IPS DF 19.7 (cell line): Measurements from ENCODE around the gene PROZ.

ENCODE experiments used
- DNase-seq: peaks from one replicate; pipeline ENCODE4 v3.0.0-alpha.2; 2013; ENCODE audit warnings: low read depth, low spot score

Gene PROZ

DNA sequence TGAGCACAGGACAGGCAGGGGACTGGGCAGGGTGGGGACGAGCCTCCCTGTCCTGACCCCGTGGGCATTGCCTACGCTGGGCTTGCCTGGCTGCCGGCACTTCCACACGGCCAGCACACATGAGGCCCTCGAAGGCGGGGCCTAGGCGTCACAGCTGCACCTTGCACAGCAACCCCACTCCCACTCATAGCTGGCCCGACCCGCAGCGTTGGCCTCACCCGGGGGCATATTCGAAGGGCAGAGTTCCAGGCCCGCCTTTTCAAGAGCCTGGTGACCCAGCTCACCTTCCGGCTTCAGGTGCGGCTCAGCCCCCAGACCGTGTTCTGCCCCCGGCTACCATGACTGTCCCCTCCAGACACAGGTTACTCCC, 16.9 kb upstream of the PROZ start:
- DNase-seq, result no peak

DNA sequence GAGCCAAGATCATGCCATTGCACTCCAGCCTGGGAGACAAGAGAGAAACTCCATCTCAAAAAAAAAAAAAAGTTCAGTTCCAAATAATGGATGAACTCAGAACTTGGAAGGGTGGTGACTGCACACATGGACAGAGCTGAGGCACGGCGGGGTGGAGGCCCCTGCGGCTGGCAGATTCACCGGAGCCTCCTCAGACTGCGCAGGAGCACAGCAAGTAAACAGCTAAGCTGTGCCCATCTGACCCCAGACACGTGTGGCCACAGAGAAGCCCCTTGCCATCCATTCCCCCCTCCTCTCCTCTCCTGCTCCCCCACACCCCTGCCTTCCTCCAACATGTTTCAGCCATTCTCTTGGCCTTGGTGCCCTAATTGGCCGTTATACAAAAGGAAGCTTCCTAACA, 15.6 kb upstream of the PROZ start:
- DNase-seq, result no peak

DNA sequence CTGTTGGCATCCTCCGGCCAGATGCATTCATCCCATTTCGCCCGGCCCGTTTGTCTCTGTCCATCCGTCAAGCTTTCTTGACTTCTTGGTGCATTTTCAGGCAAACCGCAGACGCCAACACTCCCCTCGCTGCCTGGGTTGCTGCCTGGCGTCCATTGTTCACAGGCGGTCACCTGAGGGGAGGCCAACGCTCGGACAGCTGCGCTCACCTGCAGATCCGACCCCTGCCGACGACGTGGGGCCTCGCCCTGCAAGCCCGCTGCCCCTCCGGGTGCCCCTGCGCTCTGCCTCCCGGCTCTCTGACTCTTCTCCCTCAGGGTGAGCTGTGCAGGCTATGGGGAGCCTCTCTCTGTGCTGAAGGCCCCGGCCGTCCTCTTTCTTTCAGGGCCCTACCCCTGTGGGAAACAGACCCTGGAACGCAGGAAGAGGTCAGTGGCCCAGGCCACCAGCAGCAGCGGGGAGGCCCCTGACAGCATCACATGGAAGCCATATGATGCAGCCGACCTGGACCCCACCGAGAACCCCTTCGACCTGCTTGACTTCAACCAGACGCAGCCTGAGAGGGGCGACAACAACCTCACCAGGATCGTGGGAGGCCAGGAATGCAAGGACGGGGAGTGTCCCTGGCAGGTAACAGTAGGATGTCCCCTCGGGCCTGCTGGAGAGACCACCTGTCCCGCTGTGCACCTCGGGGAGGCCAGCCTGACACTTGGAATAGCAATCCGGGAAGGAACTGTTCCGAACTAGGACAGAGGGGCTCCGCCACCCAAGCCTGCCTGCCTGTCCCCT, 14.8 kb upstream of the PROZ start:
- DNase-seq, result no peak

DNA sequence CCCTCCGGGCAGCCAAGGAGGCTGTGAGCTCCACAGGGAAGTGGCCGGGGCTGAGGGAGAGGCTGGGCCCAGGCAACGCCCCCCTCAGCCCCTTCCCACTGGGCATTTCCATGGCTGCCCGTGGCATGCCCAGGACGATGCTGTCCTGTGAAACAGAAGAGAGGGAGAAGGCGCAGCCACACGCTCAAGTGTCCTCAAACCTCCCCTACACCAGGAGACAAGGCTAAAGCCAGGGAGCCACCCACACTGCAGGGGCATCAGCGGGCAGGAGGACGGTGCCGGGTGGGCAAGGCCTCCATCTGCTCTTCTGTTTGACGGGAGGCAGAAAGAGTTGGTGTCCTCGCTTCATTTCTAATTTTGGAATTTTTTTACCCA, 14.2 kb upstream of the PROZ start:
- no peak for DNase-seq

DNA sequence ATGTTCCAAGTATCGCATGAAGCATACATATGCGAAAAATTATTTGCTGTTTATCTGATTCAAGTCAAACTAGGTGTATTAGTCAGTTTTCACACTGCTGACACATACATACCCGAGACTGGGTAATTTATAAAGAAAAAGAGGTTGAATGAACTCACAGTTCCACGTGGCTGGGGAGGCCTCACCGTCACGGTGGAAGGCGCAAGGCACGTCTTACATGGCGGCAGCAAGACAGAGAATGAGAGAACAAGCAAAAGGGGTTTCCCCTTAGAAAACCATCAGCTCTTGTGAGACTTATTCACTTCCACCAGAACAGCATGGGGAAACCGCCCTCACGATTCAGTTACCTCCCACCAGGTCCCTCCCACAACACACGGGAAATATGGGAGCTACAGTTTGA, 13.0 kb upstream of the PROZ start:
- DNase-seq, result no peak

DNA sequence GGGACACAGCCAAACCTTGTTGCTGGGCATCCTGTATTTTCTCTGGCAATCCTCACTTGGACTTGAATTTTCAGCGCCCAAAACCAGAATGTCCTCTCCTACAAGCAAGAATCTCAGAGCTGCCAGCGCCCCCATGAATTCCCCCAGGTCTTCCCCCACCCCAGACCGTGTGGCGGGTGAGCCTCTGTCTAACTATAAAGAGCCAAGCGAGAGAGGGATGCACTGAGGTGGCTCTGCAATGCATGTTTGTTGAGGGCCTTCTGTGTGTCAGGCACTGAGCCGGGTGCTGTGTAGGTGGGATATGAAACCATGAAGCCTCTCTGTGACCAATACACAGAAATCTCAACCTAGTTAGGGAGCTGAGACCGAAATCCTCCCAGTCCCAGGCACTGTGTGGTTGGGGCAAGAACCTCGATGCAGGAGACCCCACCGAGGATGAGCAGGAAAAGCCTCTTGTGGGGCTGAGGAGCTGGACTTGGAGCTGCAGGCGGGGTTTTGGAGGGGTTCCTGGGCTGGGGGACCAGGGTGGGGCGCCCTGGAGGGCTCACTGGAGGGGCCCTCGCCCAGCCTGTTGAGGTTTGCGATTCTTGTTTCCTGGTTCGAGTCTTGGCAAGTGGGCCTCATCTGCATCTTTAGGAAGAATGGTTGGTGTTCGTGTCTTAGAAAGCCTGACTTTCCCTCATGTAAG, 12.4 kb upstream of the PROZ start:
- no peak for DNase-seq

DNA sequence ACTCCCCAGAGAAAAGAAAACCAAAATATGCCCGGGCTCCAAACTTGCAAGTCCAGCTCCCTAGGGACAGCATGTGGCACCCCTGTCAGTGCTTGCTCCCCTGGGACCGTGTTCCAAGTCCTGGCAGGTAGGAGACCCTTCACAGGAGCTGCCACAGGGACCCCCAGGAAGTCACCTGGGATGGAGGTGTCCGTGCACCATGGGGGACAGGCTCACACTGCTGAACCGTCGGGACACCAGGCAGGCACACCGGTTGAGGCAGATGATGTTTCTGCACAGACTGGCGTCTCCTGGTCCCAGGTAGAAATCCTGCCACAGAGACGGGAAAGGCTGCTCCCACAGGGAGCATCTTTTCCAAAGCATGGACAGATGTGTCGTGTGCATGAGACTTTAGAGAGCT, 11.7 kb upstream of the PROZ start:
- DNase-seq, result no peak

DNA sequence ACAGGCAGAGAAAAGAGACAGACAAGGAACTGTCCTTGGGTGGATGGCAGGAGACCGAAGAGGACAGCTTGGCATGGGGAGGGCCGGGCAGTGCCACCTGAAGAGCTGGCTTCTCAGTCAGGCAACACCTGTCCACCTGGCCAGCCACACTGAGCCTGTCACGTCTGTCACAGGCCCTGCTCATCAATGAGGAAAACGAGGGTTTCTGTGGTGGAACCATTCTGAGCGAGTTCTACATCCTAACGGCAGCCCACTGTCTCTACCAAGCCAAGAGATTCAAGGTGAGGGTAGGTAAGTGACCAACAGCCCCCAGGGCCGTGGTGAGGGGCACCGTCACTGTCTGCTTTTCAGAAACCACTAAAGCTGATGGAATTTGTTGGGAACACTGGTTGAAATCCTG, 11.2 kb upstream of the PROZ start:
- no peak for DNase-seq

DNA sequence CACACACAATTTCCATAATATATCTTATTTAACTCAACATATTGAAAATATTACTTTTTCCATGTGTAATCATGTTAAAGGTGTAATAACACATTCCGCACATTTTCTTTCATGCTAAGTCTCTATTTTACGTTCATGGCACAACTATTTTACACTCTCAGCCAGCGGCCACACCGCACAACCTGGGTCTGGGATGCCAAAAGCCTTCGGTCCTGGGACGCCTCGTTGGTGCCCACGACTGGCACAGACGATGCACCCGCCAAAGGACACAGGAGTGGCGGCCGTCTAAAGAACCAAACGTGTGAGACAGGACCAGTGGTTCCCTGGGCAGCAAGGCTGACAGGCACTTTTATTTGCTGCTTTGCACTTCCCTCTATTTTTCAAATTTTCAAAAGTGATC, 10.0 kb upstream of the PROZ start:
- DNase-seq, result no peak

DNA sequence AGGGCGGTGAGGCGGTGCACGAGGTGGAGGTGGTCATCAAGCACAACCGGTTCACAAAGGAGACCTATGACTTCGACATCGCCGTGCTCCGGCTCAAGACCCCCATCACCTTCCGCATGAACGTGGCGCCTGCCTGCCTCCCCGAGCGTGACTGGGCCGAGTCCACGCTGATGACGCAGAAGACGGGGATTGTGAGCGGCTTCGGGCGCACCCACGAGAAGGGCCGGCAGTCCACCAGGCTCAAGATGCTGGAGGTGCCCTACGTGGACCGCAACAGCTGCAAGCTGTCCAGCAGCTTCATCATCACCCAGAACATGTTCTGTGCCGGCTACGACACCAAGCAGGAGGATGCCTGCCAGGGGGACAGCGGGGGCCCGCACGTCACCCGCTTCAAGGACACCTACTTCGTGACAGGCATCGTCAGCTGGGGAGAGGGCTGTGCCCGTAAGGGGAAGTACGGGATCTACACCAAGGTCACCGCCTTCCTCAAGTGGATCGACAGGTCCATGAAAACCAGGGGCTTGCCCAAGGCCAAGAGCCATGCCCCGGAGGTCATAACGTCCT, 9.4 kb upstream of the PROZ start:
- DNase-seq, result no peak

DNA sequence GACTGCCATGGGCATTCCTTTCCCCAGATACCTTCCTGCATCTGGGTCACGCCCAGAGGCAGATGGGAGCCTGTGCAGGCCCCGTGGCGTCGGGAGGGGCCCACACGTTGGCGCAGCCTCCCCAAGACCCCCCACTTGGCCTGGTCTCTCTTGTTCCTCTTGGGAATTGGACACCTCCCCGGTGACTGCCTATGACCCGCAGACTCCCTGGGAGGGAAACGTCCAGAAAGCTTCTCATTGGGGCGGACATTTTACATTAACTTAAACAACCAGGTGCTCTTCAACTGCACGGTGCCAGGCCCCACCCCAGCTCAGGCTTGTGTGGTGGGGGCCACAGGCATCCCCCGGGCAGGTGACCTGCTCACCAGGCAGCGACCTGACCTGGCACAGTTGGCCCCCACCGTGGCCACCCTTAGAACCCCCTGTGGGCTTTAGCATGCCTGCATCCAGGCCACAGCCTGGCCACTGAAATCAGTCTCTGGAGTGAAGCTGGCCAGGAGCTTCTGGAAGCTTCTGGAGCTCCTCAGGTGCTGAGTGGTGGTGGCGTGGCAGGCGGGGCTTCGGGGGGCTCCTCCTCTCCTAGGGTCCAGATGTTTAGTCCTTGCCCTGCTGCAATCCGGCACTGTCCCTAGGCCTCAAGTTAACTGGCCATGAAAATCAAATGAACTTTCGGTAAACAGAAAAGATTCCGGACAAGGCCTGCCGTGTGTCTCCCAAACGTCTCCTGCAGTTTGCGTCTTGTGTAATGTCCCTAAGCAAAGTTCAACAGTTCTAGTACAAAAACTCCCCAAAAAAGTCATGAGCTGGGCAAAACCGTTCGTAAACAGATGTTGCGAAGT, 8.5 kb upstream of the PROZ start:
- no peak for DNase-seq

DNA sequence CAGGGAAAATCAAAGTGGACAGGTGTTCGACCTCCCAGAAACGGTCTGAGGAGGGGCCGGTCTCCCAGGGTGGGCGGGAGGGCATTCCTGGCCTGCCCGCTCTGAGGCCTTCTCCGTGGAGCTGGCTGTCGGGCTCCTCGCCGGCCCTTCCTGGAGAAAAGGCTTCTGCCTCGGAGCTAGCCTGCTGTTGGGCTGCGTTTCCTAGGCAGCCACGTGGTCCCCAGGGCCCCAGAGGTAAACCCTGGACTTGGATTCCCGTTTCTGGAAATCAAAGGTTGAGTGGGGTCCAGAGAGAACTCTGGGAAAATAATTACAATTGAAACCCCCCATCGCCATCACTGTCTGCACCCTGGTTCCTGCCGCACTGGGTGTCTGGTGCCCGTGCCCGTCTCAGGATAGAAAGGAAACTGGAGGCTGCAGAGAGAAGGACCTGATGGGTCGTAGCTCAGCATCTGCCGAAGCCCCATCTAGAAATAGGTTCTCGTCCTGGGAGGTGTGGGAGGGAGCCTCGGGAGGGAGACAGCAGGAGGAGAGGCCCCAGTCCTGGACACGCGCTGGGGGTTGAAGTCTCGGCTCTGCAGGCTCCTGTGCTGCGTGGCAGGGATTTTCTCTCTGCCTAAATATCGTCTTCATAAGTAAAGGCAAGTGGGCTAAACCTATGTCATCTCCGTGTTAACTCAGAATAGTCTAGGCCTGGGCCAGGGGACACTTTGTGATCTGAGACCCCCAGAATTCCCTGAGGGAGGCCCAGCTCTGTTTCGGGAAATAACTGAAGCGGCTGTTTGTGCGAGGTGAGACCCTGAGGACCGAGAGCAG, 7.7 kb upstream of the PROZ start:
- no peak for DNase-seq

DNA sequence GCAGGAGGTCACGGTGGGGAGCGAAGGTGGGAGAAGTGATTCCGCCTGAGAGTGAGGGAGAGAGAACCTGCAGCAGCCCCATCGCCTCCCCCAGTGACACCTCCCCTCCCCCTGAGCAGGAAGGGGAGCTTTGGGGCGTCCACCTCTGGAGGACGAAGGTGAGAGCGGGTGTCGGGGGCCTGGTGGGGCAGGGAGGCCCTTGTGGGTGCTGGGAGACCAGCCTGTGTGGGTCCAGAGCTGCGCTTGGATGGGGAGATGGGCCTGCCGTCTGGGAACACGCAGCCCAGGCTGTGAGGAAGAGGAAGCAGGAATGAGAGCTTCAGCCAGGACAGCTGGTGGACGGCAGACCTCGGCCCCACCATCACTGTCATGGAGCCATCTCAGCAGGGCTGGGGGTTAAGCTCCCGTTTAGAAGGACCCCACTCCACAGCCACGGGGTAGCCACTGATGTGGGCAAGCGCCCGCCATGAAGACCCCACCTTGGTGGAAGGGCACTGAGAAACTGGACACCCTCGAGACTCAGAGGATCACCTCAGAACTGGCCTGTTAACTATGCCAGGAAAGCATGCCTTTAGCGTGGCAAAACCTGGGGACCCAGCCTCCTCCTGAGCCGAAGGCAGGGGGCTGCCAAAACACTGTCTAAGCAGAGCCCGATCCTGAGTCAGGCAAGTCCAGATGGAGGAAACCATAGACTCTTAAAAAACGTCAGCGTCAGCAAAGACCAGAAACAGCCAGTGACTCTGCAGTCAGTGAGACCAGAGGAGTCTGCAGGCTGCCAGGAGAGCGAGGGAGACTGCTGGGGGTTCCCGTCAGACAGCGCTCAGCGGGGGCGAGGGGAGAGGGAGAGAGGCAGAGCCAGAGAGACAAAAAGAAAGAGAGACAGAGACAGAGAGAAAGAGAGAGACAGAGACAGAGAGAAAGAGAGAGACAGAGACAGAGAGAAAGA, 6.4 kb upstream of the PROZ start:
- no peak for DNase-seq

DNA sequence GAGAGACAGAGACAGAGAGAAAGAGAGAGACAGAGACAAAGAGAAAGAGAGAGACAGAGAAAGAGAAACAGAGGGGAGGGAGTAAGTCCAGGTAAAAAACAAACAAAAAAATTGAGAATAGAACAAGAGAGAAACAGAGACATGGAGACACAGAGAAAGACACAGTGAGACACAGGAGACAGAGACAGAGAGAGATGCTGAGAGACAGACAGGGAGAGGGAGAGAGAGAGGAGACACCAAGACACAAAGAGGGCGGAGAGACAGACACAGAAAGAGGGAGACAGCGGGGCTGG, 5.8 kb upstream of the PROZ start:
- DNase-seq, result no peak

DNA sequence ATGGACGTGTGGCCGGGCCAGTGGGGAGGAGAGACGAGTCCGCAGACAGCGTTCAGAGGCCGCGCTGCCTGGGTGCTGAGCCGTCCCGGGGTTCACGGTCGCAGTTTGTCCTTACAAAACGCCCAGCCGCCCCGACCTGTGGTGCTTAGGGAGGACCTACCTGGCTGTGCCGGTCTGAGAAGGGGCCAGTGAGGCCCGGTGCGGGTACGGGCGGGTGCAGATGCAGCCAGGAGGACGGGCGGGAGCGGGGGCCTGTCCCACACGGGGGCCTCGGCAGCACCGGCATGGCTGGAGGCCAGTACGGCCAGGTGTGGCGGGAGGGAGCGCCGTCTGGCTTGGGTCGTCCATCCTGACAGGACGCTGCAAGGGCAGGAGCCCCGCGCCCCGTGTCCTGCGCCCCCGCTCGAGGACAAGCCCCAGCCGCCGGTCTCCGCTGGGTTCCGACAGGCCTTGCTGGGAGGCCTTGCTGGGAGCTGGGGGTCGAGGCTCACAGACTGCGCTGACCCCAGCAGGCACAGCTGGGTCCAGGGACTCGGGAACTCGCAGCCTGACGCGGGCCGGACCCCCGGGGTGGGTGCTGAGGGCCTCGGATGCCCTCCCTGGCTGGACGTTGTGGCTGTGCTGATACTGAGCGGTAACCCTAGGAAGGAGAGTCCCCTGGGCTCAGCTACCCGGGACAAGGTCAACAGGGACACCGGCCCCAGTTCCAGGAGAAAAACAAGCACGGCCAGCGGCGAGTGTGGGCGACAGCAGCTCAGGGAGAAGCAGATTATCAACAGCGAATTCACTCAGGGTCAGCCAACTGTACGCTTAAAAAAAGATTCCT, 5.3 kb upstream of the PROZ start:
- DNase-seq, result no peak

DNA sequence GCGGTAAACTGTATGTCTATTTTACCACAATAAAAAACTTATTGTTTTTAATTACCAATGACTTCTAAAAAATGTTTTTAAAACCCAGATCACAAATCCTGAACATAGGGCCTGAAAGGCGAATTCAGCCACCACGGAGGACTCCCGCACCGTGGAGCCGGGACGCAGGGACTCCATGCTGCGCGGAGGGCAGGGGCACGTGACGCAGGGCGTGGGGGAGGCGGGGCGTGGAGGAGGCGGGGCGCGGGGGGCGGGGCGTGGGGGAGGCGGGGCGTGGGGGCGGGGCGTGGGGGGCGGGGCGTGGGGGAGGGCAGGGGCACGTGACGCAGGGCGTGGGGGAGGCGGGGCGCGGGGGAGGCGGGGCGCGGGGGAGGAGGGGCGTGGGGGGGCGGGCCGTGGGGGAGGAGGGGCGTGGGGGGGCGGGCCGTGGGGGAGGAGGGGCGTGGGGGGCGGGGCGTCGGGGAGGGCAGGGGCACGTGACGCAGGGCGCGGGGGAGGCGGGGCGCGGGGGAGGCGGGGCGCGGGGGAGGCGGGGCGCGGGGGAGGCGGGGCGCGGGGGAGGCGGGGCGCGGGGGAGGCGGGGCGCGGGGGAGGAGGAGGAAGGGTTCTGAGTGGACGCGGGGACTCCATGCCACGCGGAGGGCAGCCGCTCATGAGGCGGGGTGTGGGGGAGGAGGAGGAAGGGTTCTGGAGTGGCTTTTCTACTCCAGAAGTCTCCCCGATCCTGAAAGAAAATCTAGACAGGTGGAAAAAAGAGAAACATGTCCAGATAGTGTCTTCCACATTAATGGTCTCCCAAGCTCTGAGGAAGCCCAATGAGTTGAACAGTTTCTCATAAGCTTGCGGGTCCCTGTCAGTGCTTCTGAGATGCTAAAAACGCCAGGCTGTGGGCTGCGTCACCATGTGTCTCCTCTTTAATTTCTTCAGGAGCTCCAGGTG, 4.4 kb upstream of the PROZ start:
- DNase-seq, result no peak

DNA sequence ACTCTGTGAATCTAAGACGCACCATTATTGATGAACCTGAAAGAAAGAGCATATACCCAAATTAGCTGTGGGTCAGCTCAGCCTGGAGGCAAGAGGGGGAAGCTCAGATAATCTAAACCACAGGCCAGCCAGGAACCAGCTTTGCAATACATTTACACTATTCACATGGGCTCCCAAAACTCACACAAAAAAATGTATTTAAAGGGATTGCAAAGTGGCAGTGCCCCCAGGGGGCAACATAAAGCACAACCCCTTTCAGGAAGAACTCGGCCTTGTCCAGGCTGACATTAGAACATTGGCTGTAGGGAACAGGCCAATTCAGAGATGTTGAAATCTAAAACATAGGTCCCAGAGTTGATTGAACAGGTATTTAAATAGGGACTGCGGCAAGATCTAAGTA, 3.2 kb upstream of the PROZ start:
- DNase-seq, result no peak

DNA sequence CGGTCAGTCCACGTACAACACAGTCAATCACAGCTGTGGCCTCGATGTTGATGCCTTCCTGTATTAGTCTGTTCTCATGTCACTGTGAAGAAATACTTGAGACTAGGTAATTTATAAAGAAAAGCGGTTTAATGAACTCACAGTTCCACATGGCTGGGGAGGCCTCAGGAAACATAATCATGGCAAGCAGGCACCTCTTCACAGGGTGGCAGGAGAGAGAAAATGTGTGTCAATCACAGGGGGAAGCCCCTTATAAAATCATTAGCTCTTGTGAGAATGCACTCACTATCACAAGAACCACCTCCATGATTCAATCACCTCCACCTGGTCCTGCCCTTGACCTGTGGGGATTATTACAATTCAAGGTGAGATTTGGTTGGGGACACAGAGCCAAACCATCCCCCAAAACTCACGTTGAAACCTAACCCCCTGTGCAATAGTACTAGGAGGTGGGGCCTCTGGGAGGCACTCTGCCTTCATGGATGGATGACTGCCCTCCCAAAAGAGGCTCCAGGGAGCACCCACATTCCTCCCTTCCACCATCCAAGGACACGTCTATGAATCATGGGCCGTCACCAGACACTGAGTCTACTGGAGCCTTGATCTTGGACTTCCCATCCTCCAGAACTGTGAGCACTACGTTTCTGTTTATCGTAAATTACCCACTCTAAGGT, 2.3 kb upstream of the PROZ start:
- DNase-seq, result no peak
